GM12878 (cell line): Measurements from ENCODE around the gene FBXO4. TPM values are rescaled to one million over a fixed set of nuclear protein-coding genes. Genes with fewer than 3 reads are reported as not detected.

Experiments
- ATF3 ChIP-seq: IDR thresholded peaks from 2 replicates; pipeline ENCODE4 v1.6.1; 2011; ENCODE audit warnings: low read depth, mild to moderate bottlenecking, low read length, moderate library complexity, borderline replicate concordance; ENCODE audit errors: extremely low read depth
- CBFB ChIP-seq: IDR thresholded peaks from 2 replicates; pipeline ENCODE4 v1.6.1; 2016; ENCODE audit warnings: antibody characterized with exemption, low read depth
- CHD4 ChIP-seq: fragments of 200-600 bp; sonication (generic); IDR thresholded peaks from 2 replicates; pipeline ENCODE4 v1.6.1; 2016; ENCODE audit warnings: mild to moderate bottlenecking
- E4F1 ChIP-seq: fragments of 450-650 bp; IDR thresholded peaks from 2 replicates; pipeline ENCODE4 v1.6.1; 2018; ENCODE audit warnings: borderline replicate concordance, mild to moderate bottlenecking; ENCODE audit not compliant: partially characterized antibody
- EGR1 ChIP-seq, 2 experiments: IDR thresholded peaks; 1 replicate in 1 of 2; 2 replicates in 1 of 2; pipeline ENCODE4 v1.6.1; 2011 to 2012; ENCODE audit warnings: low read depth in 2 of 2, low read length in 2 of 2, borderline replicate concordance in 1 of 2, mild to moderate bottlenecking in 1 of 2, moderate library complexity in 1 of 2
- EZH2 ChIP-seq: IDR thresholded peaks from 2 replicates; pipeline ENCODE4 v1.6.1; 2012; ENCODE audit warnings: low read depth, mild to moderate bottlenecking, control low read depth, inconsistent platforms, low read length, borderline replicate concordance; ENCODE audit not compliant: control insufficient read depth
- GATAD2B ChIP-seq: fragments of 450-650 bp; conservative IDR thresholded peaks from 2 replicates; pipeline ENCODE4 v1.6.1; 2017; ENCODE audit warnings: low read depth, mild to moderate bottlenecking, moderate library complexity
- MXI1 ChIP-seq: fragments of 150-350 bp; IDR thresholded peaks from 2 replicates; pipeline ENCODE4 v1.6.1; 2011; ENCODE audit warnings: low read depth, mild to moderate bottlenecking, inconsistent platforms, low read length, improper control_type of control experiment
- PAX5 ChIP-seq: IDR thresholded peaks from 2 replicates; pipeline ENCODE4 v1.6.1; 2011; ENCODE audit warnings: low read depth, low read length, borderline replicate concordance
- POLR2AphosphoS5 ChIP-seq: IDR thresholded peaks from 2 replicates; pipeline ENCODE4 v1.6.1; 2011; ENCODE audit warnings: mild to moderate bottlenecking, low read length, inconsistent platforms
- RAD51 ChIP-seq: fragments of 450-650 bp; IDR thresholded peaks from 2 replicates; pipeline ENCODE4 v1.6.1; 2016; ENCODE audit warnings: moderate library complexity, mild to moderate bottlenecking, inconsistent platforms
- SP1 ChIP-seq: IDR thresholded peaks from one replicate; pipeline ENCODE4 v1.6.1; 2011; ENCODE audit warnings: low read depth, low read length
- SREBF2 ChIP-seq: IDR thresholded peaks from 2 replicates; pipeline ENCODE4 v1.6.1; 2012; ENCODE audit warnings: mild to moderate bottlenecking, low read length
- TAF1 ChIP-seq: IDR thresholded peaks from 2 replicates; pipeline ENCODE4 v1.6.1; 2011; ENCODE audit warnings: mild to moderate bottlenecking, low read depth, low read length, borderline replicate concordance
- TCF12 ChIP-seq: IDR thresholded peaks from 2 replicates; pipeline ENCODE4 v1.6.1; 2011; ENCODE audit warnings: low read depth, mild to moderate bottlenecking, low read length
- TCF7 ChIP-seq: IDR thresholded peaks from 2 replicates; pipeline ENCODE4 v1.6.1; 2014; ENCODE audit warnings: antibody characterized with exemption, borderline replicate concordance
- USF1 ChIP-seq: IDR thresholded peaks from 2 replicates; pipeline ENCODE4 v1.6.1; 2011; ENCODE audit warnings: borderline replicate concordance, low read depth, mild to moderate bottlenecking, moderate library complexity, mixed read lengths, low read length; ENCODE audit not compliant: insufficient read depth; ENCODE audit errors: extremely low read length
- ZBTB4 ChIP-seq: fragments of 450-650 bp; formaldehyde crosslinking; IDR thresholded peaks from 2 replicates; pipeline ENCODE4 v1.4.0; 2022; ENCODE audit warnings: mild to moderate bottlenecking, moderate library complexity
- polyA plus RNA-seq, 11 experiments: library from polyadenylated mRNA; depleted of rRNA in 4 of 11; unstranded in 6 of 11; stranded (reverse) in 5 of 11; fragments of >200 nt; fragmentation: Nextera tagmentation in 4 of 11; fragmentation: Illumina TruSeq in 1 of 11; extraction: Ambion mirVana in 4 of 11; extraction: Trizol in 1 of 11; gene quantifications; 1 replicate in 1 of 11; 2 replicates in 10 of 11; pipeline versions ENCODE4 v1.2.1 to v1.2.3, GENCODE V29; 2011 to 2016; ENCODE audit warnings: inconsistent platforms in 2 of 11, missing spikeins in 2 of 11, low read depth in 1 of 11
- total RNA-seq, 4 experiments: library from RNA; depleted of rRNA in 3 of 4; stranded (reverse); fragments of >200 nt in 3 of 4; fragmentation: Illumina TruSeq in 1 of 4; extraction: Trizol in 1 of 4; gene quantifications; 2 replicates each; pipeline versions ENCODE4 v1.2.1 to v1.2.3, GENCODE V29; 2013 to 2021

The FBXO4 gene
- total and polyA plus RNA-seq, 10 of the 15 experiments (the other 5 are each of a cell fraction or from before 2014, with no cell fraction given) = 7.2 to 30.5 (median 19.6) TPM

GRCh38 chr5:41903892-41904799 lies 20.9 kb upstream of the FBXO4 start, which contains the start of gene RIMOC1 (continued):
- TF ChIP-seq E4F1 (no peak), MXI1 (peak; percentile 83), POLR2AphosphoS5 (peak; percentile 92), SP1 (peak; percentile 88), EGR1 (IDR thresholded peaks at IDR 0.05; ENCODE audit: borderline replicate concordance in 1 of 2, low read depth in 2 of 2, low read length in 2 of 2) (no peak), EZH2 (no peak), CBFB (peak; percentile 92), TAF1 (peak; percentile 90), TCF7 (no peak), PAX5 (no peak), ATF3 (peak; percentile 95), TCF12 (0 out of 2 replicates have a peak, but pooled peaks have one; percentile 41), GATAD2B (0 out of 2 replicates have a peak, but pooled peaks have one; percentile 29), CHD4 (no peak), RAD51 (peak; percentile 100), ZBTB4 (CRISPR knock-in tag) (peak; percentile 93), USF1 (peak; percentile 98), SREBF2 (peak; percentile 64; the same call in 1 of the 2 replicates)
